ENCODE results near the gene MEGF9.
A peak's percentile ranks its signal among the peaks of the same experiment; 100 is the strongest.
"Not testable (repeated sequence)": the region's sequence is repeated elsewhere in the genome, so short reads cannot be mapped to it uniquely, and the experiment has no call there.

The MEGF9 gene

GRCh38 chr9:120659676-120660075 is 54.6 kb downstream of the MEGF9 start:
- DNase-seq (ENCODE audit: low spot score): no peak
- no peak for FAIRE-seq

GRCh38 chr9:120659209-120659608 is 55.1 kb downstream of the MEGF9 start:
- no peak for DNase-seq (ENCODE audit: low spot score)
- no peak for FAIRE-seq

- FAIRE-seq (peak; percentile 94), DNase-seq (ENCODE audit: low spot score) (peak; percentile 47)
These were observed 59.2 kb downstream of the MEGF9 start for GRCh38 chr9:120655005-120655622.

GRCh38 chr9:120654272-120654671 is 60.0 kb downstream of the MEGF9 start:
- no peak for FAIRE-seq
- no peak for DNase-seq (ENCODE audit: low spot score)

DNA sequence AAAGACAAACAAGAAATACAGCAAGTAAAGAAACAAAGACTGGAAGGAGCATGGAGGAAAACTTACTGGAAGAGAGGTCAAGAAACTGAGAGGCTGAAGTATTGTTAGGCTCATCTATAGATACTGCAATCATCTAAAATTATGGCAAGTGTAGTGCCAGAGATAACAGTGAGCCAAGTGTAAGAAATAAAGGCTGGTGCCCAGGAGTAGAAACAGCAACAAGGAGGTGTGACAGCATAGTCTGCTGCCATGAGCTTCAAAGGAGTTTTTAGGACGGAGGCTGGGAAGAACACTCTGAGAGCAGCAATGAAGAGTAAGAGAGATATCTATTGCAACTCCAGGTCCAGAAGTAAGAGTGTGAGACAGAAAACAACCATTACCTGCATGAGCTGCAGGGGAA is 60.5 kb downstream of the MEGF9 start:
- DNase-seq (ENCODE audit: low spot score): no peak
- no peak for FAIRE-seq

- DNase-seq (ENCODE audit: low spot score) (no peak), FAIRE-seq (no peak)
These were observed 61.3 kb downstream of the MEGF9 start for GRCh38 chr9:120652934-120653333.

- no peak for FAIRE-seq
- no peak for DNase-seq (ENCODE audit: low spot score)
These were observed 63.9 kb downstream of the MEGF9 start for GRCh38 chr9:120650352-120650751.

DNA sequence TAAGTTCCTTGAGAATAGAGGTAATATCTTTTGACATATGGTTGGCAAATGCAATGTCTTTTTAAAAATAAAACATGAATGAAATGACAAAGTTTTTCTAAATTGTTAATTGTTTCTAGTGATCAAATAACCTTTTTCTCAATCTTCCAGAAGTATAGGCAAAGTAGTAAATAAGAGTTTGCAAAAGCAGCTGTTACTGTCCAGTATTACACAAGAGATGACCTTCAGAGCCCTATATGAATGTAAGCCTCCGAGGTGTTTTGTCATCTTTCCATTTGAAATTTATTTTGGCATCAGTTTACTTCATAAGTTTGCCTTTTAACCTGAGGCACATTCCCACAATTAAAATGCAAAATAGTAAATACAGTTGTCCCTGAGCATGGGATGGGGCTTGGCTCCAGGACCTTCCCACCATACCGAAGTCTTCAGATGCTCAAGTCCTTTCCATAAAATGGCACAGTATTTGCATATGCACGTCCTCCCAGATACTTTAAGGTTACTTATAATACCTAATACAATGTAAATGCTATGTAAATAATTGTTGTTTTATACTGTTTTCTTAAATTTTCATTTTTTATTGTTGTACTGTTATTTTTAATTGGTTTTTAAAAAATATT is 65.6 kb downstream of the MEGF9 start:
- FAIRE-seq: no peak
- DNase-seq (ENCODE audit: low spot score): no peak

DNA sequence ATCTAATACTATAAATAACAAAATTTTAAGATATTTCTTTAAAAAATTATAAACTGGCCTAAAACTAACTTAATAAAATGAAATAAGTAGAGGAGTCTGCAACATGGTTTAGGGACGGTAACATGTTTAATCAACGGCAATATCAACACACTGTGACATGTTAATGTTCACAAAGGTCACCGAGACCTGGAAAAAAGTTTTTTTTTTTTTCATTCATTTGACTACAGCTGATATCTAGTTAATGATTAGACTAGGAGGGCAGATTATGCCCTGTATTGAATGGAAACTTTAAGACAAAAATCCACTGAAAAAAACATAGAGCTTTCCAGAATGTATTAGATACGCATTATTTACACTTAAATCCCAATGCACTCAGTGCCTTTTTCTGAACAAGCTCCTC is 67.3 kb downstream of the MEGF9 start:
- no peak for DNase-seq (ENCODE audit: low spot score)
- no peak for FAIRE-seq

- DNase-seq (ENCODE audit: low spot score) (no peak), FAIRE-seq (no peak)
These were observed 68.5 kb downstream of the MEGF9 start for GRCh38 chr9:120645760-120646159.

- no peak for DNase-seq (ENCODE audit: low spot score)
- no peak for FAIRE-seq
These were observed 71.2 kb downstream of the MEGF9 start for GRCh38 chr9:120643061-120643460.

DNA sequence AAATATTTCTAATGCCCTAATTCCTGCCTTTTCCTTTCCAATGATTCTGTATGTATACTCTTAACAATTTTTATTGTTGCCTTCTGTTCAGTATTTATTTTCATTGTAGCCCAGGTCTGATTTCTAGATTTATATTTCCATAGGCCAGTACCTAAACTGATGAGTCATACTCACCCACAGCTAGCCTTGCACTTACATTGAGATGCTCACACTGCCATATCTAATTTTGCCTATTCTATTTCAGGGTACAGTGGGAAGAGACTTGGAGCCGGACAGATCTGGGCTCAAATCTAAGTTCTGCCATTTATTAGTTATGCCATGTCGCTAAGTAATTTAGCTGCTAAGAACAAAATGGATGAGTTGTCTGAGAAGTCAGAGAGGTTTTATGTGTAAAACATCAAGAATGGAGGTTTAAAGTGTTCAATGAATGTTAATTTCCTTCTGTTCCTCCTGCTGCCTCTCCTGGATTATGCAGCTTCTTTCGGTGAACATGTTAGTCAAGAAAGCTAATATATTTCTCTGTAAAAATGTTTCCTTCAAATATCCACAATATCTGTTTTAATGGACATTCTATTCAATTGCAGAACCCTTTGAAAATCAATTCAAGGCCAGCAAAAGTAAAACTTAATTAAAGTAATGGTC is 72.0 kb downstream of the MEGF9 start:
- FAIRE-seq (no peak), DNase-seq (ENCODE audit: low spot score) (no peak)

- not testable (repeated sequence) for FAIRE-seq; DNase-seq (ENCODE audit: low spot score)
These were observed 73.4 kb downstream of the MEGF9 start for GRCh38 chr9:120640874-120641273.

DNA sequence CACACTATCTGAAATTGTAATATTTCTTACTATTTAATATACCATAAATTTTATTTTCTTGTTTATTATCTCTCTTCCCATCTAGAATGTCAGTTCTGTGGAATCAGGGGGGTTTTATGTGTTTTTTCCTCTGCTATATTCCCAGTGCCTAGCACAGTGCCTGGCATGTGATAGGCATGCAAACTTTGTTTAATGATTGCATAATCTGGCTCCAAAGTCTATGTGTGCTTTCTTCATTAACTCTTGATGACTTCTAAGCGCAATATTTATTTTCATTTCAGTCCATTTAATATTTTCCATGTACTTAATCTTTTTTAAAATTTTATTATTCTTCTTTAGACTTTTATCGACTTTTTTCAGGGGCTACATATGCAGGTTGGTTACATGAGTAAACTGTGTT is 73.9 kb downstream of the MEGF9 start:
- DNase-seq (ENCODE audit: low spot score): no peak
- FAIRE-seq: no peak

DNA sequence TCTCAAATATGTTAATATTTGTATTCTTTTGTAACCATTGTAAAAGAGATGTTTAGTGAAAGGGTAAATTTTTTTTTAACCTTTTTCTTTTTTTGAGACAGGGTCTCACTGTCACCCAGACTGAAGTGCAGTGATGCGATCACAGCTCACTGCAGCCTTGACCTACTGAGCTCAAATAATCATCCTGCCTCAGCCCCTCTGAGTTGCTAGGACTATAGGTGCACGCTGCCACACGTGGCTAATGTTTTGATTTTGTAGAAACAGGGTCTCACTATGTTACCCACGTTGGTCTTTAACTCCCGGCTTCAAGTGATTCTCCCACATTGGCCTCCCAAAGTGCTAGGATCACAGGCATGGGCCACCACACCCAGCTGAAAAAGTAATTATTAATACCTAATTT is 76.4 kb downstream of the MEGF9 start:
- DNase-seq (ENCODE audit: low spot score) (no peak), FAIRE-seq (no peak)

DNA sequence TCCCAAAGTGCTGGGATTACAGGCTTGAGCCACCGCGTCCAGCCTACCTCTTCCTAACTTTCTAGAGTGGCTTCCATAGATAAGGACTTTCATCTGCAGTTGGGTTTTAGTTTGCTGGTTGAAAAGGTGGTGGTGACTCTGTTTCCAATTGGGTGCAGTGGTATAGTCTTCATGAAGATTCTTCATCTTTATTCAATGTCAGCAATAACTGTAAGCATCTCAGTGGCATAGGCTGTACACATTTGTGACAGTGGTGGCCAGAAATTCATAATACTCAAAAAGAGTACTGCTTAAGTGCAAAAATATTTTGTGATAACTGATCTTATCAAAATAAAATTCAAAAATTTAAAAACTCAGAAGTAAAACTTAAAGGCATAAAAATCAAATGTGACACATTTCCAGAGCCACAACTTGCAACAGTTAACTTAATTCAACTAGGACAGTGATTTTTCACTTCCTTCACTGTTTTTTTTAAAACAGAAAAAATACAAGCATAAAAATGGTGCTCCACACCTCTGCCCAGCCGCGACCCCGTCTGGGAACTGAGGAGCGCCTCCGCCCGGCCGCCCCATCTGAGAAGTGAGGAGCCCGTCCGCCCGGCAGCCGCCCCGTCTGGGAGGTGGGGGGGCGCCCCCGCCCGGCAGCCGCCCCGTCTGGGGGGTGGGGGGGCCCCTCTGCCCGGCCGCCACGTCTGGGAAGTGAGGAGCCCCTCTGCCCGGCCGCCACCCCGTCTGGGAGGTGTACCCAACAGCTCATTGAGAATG is 77.9 kb downstream of the MEGF9 start:
- DNase-seq (ENCODE audit: low spot score) (no peak), FAIRE-seq (no peak)

DNA sequence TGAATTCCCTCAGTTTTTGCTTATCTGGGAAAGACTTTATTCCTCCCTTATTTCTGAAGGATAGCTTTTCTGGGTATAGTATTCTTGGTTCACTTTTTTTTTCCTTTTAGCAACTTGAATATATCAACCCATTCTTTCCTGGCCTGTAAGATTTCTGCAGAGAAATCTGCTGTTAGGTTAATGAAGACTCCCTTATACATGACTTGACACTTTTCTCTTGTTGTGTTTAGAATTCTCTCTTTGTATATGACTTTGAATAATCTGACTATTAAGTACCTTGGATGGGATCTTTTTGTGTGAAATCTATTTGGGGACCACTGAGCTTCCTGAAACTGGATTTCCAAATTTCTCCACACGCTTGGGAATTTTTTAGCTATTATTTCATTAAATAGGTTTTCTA is 79.3 kb downstream of the MEGF9 start:
- DNase-seq (ENCODE audit: low spot score): no peak
- FAIRE-seq: no peak

GRCh38 chr9:120630333-120630732 is 83.9 kb downstream of the MEGF9 start:
- FAIRE-seq (no peak), DNase-seq (ENCODE audit: low spot score) (no peak)

DNA sequence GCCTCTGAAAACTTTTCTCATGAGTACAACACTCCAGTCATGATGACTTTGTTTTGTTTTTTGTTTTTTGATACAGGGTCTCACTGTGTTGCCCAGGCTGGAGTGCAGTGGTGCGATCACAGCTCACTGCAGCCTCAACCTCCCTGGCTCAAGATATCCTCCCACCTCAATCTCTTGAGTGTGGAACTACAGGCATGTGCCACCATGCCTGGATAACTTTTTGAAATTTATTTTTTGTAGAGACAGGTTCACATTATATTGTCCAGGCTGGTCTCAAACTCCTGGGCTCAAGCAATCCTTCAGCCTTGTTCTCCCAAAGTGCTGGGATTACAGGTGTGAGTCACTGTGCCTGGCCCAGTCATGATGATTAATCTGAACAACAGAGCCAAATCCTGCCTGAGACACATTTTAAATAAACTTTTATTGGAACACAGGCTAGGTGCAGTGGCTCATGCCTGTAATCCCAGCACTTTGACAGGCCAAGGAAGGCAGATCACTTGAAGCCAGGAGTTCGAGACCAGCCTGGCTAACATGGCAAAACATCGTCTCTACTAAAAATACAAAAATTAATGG is 85.3 kb downstream of the MEGF9 start:
- DNase-seq (ENCODE audit: low spot score): peak; percentile 43
- FAIRE-seq: not testable (repeated sequence)

GRCh38 chr9:120628207-120628924 is 85.9 kb downstream of the MEGF9 start:
- no peak for FAIRE-seq

DNA sequence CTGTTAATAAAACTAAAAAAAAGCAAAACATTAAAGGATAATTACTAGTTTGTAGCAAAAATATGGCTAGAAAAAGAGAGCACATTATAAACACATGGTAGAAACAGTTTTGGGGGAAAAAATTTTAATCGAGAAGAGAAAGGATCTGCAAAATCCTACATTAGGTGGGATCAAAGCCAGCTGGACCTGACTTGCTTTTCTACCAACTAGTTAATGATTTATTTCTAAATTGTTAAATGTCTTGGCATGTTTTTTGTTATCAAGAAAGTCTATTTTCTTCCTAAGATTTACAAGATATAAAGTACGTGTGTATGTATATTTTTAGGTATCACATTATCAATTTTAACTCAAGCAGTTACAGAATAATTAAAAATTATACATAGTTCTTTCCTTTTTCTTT is 87.2 kb downstream of the MEGF9 start:
- FAIRE-seq: no peak

More at GRCh38 chr9:120628207-120628924, 85.9 kb downstream of the MEGF9 start:
- DNase-seq (ENCODE audit: low spot score): no peak

More for the DNA sequence above, 87.2 kb downstream of the MEGF9 start:
- no peak for DNase-seq (ENCODE audit: low spot score)
